ENCODE results near the gene CYP2D6.

DNA sequence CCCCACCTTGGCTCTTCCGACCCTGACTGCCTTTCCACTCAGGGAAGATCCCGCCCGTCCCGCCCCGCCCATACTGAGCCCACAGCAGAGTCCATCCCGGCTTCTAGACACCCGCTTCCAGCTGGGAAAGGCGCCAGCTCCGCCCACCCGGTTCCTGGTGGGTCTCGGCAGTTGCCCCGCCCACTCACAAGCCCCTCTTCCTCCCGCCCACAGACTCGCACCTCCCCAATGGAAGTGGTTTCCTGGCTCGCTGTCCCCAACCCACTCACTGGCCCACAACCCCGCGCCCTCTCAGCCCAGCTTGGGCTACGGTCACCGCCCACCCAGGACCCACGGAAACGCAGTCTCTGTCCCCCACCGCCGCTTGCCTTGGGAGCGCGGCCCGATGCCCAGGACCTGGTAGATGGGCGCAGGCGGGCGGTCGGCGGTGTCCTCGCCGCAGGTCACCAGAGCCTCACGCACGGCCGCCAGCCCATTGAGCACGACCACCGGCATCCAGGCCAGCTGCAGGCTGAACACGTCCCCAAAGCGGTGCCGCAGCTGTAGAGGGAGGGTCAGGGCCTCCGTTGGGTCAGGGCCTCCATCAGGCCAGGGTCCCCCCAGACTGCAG lies 22.2 kb upstream of the CYP2D6 start:
- TF ChIP-seq SUZ12 (IDR thresholded peaks at IDR 0.05; ENCODE audit: extremely low read depth, insufficient read depth, insufficient read length) (no peak), YY1 (IDR thresholded peaks at IDR 0.05; ENCODE audit: insufficient read depth, insufficient read length) (no peak)

Data from NT2/D1 (cell line).